T-helper 17 cell (primary cell): ENCODE data around the gene CNOT6. TPM values are rescaled to one million over a fixed set of nuclear protein-coding genes. Genes with fewer than 3 reads are reported as not detected.

ENCODE experiments used
- ATAC-seq: fragments of 150-1000 bp; cut with Tn5 transposase; 2 replicates; pipeline ENCODE4 v1.10.0; 2021; ENCODE audit warnings: mild to moderate bottlenecking, moderate library complexity
- DNase-seq, 3 donors: peaks; one replicate each; pipeline versions ENCODE4 v3.0.0 to v3.0.0-alpha.2; 2020 to 2021
- H3K9me3 ChIP-seq: one replicate; pipeline ENCODE4 v1.7.0; 2013; ENCODE audit warnings: low read length, mild to moderate bottlenecking; ENCODE audit not compliant: control insufficient read depth, poor library complexity, severe bottlenecking
- H3K27ac Mint-ChIP-seq: one replicate; pipeline ENCODE4 v1.8.0; 2022; ENCODE audit warnings: mild to moderate bottlenecking, moderate library complexity, mixed read lengths
- H3K27me3 Mint-ChIP-seq: one replicate; pipeline ENCODE4 v1.8.0; 2022; ENCODE audit warnings: mixed read lengths
- H3K36me3 Mint-ChIP-seq: one replicate; pipeline ENCODE4 v1.8.0; 2022; ENCODE audit warnings: low read depth, mixed read lengths
- H3K4me1 Mint-ChIP-seq: one replicate; pipeline ENCODE4 v1.8.0; 2022; ENCODE audit warnings: mild to moderate bottlenecking, mixed read lengths
- H3K4me3 Mint-ChIP-seq: one replicate; pipeline ENCODE4 v1.8.0; 2022; ENCODE audit warnings: mild to moderate bottlenecking, moderate library complexity, mixed read lengths
- total RNA-seq, 4 donors: library from RNA in 2 of 4; stranded (reverse) in 2 of 4; gene quantifications; one replicate each; pipeline ENCODE4 v1.2.3 and lab custom pipeline; 2022 to 2026

The CNOT6 gene
- total RNA-seq, 2 donors from 2014 or later: 19.0 to 22.0 TPM

- DNase-seq (no peak), ATAC-seq (no peak)
- no peaks in the 10 kb centered on the region for H3K9me3 ChIP-seq
- Mint-ChIP-seq H3K4me3 (no peak overlapping the region), H3K4me1 (peaks cover 5% of the 10 kb centered on the region), H3K27ac (no peak overlapping the region), H3K36me3 (peaks cover 5% of the 10 kb centered on the region), H3K27me3 (peaks cover 35% of the 10 kb centered on the region)
Observed at GRCh38 chr5:180596115-180596667, 102.0 kb downstream of the CNOT6 start.

- peaks cover 35% of the 10 kb centered on the region for H3K27me3 Mint-ChIP-seq
Observed at GRCh38 chr5:180596668-180597231, 102.6 kb downstream of the CNOT6 start.

DNA sequence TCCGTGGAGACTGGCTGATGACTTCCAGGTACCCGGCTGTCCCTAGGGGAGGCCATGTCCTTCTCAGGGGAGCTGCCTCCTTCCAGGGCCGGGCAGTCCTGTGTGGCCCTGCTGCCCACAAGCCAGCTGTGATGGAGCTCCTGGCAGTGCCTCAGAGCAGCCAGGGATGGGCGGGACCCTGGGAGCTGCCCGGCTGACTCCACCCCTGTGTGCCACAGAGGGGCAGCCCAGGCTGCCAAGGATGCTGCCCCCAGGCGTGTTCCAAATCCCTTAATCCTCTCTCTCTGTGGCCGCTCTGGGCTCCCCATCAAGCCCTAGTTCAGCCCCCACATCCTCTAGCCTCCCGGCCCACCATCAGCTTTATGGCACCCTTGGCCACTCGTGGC, 104.1 kb downstream of the CNOT6 start:
- peaks cover 20% of the 10 kb centered on the region for H3K27me3 Mint-ChIP-seq

More at GRCh38 chr5:180596668-180597231, 102.6 kb downstream of the CNOT6 start:
- no peak overlapping the region for H3K4me3 Mint-ChIP-seq
- peaks cover 5% of the 10 kb centered on the region for H3K4me1 Mint-ChIP-seq
- H3K9me3 ChIP-seq: no peaks in the 10 kb centered on the region
- peaks cover 5% of the 10 kb centered on the region for H3K36me3 Mint-ChIP-seq
- ATAC-seq: no peak
- no peak overlapping the region for H3K27ac Mint-ChIP-seq
- no peak for DNase-seq

GRCh38 chr5:180598797-180599589, 104.8 kb downstream of the CNOT6 start:
- H3K27me3 Mint-ChIP-seq: peaks cover 13% of the 10 kb centered on the region
- H3K36me3 Mint-ChIP-seq: no peaks in the 10 kb centered on the region
- H3K27ac Mint-ChIP-seq: no peak overlapping the region
- ATAC-seq (no peak), DNase-seq (no peak)
- H3K4me3 Mint-ChIP-seq: no peak overlapping the region
- H3K9me3 ChIP-seq: no peaks in the 10 kb centered on the region
- H3K4me1 Mint-ChIP-seq: no peaks in the 10 kb centered on the region

More for the DNA sequence above, 104.1 kb downstream of the CNOT6 start:
- no peak overlapping the region for H3K4me3 Mint-ChIP-seq
- H3K27ac Mint-ChIP-seq: no peak overlapping the region
- no peak for DNase-seq
- no peaks in the 10 kb centered on the region for H3K9me3 ChIP-seq
- H3K4me1 Mint-ChIP-seq: no peaks in the 10 kb centered on the region
- no peak for ATAC-seq
- H3K36me3 Mint-ChIP-seq: no peaks in the 10 kb centered on the region

DNA sequence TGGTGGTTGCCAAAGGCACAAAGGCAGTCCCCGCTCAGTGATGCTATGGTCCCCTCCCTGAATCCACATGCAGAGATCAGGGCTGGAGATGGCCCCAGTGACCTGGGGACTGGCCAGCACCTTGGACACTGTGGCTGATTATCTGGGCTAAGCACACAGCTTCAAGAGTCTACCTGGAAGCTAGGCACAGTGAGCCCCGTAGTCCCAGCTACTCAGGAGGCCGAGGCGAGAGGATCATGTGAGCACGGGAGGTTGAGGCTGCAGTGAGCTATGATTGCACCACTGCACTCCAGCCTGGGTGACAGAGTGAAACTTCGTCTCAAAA, 105.4 kb downstream of the CNOT6 start:
- H3K27me3 Mint-ChIP-seq: peaks cover 16% of the 10 kb centered on the region
- DNase-seq: no peak
- peaks cover 4% of the 10 kb centered on the region for H3K4me1 Mint-ChIP-seq
- no peak overlapping the region for H3K27ac Mint-ChIP-seq
- no peak for ATAC-seq
- no peaks in the 10 kb centered on the region for H3K9me3 ChIP-seq
- H3K36me3 Mint-ChIP-seq: no peaks in the 10 kb centered on the region
- H3K4me3 Mint-ChIP-seq: no peak overlapping the region

DNA sequence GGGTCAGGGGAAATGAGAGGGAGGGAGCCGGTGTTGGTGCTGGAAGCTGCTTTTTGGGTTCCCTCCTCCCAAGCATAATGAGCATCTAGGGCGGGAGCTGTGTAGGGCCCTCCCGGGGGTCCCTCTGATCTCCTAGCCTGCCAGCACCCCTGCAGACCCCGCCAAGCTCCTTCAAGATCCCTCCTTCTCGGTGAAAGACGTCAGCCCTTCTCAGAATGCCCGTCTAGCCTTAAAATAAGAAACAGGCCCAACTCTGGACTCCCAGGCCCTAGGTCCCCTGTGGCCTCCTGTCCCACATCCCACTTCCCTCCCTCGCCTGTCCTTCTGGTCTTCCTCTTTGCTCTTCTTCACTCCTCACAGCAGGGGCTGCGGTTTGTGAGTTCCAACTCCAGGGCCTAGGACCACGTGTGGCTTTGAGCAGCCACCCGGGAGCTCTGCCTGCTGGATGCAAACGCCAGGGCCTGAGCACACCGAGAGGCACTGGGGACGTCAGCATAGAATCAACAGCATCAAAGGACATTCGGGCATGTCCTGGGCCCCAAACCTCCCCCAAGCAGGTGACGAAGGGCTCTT, 105.9 kb downstream of the CNOT6 start:
- H3K4me3 Mint-ChIP-seq: no peak overlapping the region
- H3K4me1 Mint-ChIP-seq: peaks cover 7% of the 10 kb centered on the region
- no peaks in the 10 kb centered on the region for H3K36me3 Mint-ChIP-seq
- no peak overlapping the region for H3K27ac Mint-ChIP-seq
- no peaks in the 10 kb centered on the region for H3K9me3 ChIP-seq
- DNase-seq: no peak
- no peak for ATAC-seq
- peaks cover 22% of the 10 kb centered on the region for H3K27me3 Mint-ChIP-seq

DNA sequence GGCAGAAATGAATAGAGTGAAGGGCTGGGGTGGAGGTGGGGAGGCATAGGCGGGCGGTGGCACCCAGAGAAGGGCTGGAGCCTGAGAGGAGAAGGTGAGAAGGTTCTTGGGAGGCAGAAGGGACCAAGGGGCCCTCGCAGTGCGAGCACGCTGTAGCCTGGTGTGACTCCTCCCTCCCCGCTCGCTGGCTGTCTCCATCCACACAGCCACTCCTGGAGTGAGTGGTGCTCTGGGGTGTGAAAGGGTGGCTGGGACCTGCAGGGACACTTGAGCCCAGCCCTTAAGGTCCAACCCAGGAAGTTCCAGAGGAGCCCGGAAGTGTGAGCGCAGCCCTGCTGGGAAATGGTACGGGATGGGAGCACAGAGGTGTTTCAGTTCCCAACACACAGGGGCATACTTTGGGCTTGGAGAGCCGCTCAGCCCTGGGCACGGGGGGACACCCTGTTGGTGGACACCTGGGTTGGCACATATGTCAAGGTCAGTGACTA, 106.4 kb downstream of the CNOT6 start:
- no peak overlapping the region for H3K27ac Mint-ChIP-seq
- no peak for ATAC-seq
- no peak overlapping the region for H3K4me3 Mint-ChIP-seq
- H3K27me3 Mint-ChIP-seq: peaks cover 24% of the 10 kb centered on the region
- H3K36me3 Mint-ChIP-seq: no peaks in the 10 kb centered on the region
- H3K9me3 ChIP-seq: no peaks in the 10 kb centered on the region
- DNase-seq: no peak
- H3K4me1 Mint-ChIP-seq: peaks cover 9% of the 10 kb centered on the region

GRCh38 chr5:180601591-180602480, 107.7 kb downstream of the CNOT6 start:
- Mint-ChIP-seq H3K27me3 (peaks cover 30% of the 10 kb centered on the region), H3K36me3 (no peaks in the 10 kb centered on the region), H3K4me3 (no peak overlapping the region), H3K4me1 (peaks cover 11% of the 10 kb centered on the region), H3K27ac (no peak overlapping the region)
- DNase-seq: peak in 1 of 3 donors; percentile 7
- H3K9me3 ChIP-seq: no peaks in the 10 kb centered on the region
- ATAC-seq: no peak

DNA sequence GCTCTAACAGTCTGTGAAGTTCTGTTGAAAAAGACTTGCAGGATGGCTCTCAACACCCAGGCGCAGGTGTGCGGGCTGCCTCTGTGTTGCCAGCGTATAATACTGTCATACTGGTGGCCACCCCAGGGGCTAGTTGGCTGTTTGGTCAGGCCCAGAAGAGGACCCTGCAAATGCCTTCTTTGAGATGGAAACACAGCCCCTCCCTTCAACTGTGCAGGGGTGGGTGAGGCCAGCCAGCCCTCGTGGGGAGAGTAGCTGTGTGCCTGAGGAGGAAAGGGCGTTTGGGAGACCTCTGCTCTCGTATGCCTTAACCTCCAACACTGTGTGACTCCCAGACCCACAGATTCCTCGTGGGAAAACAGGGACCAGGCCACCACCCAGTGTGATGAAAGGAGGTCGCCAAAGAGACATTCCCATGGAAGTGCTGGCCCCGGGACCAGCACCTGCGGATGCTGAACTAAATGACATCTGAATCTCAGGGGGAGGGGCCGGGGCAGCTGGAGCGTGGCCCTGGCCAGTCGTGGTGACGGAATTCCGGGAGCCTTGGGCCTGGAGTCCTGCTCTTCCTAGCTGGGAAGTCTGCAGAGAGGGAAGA, 108.4 kb downstream of the CNOT6 start:
- no peaks in the 10 kb centered on the region for H3K9me3 ChIP-seq
- no peak for DNase-seq
- Mint-ChIP-seq H3K4me3 (no peak overlapping the region), H3K4me1 (peaks cover 11% of the 10 kb centered on the region), H3K27ac (no peak overlapping the region), H3K27me3 (peaks cover 28% of the 10 kb centered on the region), H3K36me3 (no peaks in the 10 kb centered on the region)
- ATAC-seq: no peak

DNA sequence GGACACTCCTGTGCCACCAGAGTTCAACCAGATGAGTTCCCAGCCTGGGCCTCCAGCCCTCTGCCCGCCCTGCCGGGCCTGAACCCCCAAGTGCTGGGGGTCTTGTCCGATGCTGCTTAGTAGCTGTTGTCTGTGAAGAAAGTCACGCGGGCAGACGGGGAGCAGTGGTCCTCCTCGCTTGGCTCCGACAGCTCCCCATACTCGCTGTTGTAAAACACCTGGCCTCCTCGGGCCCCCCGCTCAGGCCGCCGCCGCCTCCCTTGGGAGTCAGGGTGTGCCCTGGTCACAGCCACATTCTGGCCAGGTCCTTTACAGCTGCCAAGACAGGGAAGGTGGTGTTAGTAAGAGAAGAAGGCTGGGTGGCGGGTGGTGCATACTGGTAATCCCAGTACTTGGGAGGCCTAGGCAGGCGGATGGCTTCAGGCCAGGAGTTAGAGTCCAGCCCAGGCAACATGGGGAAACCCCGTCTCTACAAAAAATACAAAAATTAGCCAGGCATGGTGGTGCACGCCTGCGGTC, 109.0 kb downstream of the CNOT6 start:
- H3K4me3 Mint-ChIP-seq: no peak overlapping the region

DNA sequence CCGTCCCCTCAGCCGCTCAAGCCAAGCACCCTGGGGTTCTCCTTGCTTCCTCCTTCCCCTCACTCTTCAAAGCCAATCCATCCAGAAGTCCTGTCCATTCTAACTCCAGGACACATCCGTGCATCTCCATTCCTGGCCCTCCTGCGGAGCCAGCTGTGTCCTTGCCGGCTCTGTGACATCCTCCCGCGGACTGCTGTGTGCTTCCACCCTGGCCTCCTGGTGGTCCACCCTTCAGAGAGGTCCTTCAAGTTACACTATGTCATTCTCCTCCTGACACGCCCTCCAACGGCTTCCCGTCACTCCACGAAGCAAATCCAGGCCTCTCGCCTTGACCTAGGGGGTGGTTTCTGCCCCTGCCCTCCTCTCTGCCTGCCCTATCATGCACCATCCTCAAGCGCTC, 110.1 kb downstream of the CNOT6 start:
- no peak for ATAC-seq
- Mint-ChIP-seq H3K36me3 (no peaks in the 10 kb centered on the region), H3K4me1 (peaks cover 17% of the 10 kb centered on the region), H3K27ac (no peak overlapping the region), H3K4me3 (no peak overlapping the region), H3K27me3 (peaks cover 29% of the 10 kb centered on the region)
- H3K9me3 ChIP-seq: no peaks in the 10 kb centered on the region
- no peak for DNase-seq

More for the DNA sequence above, 109.0 kb downstream of the CNOT6 start:
- Mint-ChIP-seq H3K4me1 (peaks cover 14% of the 10 kb centered on the region), H3K36me3 (no peaks in the 10 kb centered on the region), H3K27ac (no peak overlapping the region), H3K27me3 (peaks cover 24% of the 10 kb centered on the region)
- DNase-seq: no peak
- H3K9me3 ChIP-seq: no peaks in the 10 kb centered on the region
- ATAC-seq: no peak

GRCh38 chr5:180605554-180606214, 111.5 kb downstream of the CNOT6 start:
- ATAC-seq: peak; percentile 52
- no peak overlapping the region for H3K4me3 Mint-ChIP-seq

More at GRCh38 chr5:180605554-180606214, 111.5 kb downstream of the CNOT6 start:
- H3K4me1 Mint-ChIP-seq: peaks cover 17% of the 10 kb centered on the region
- H3K9me3 ChIP-seq: no peaks in the 10 kb centered on the region
- peak overlapping the region; percentile 14 for H3K27ac Mint-ChIP-seq
- peaks cover 22% of the 10 kb centered on the region for H3K27me3 Mint-ChIP-seq
- peak in 2 of 3 donors; percentile 9 to 33 for DNase-seq
- H3K36me3 Mint-ChIP-seq: no peaks in the 10 kb centered on the region
